Kidney epithelial cell (primary cell): ENCODE measurements around the gene CARD18. TPM values are rescaled to one million over a fixed set of nuclear protein-coding genes. Genes with fewer than 3 reads are reported as not detected.

Experiments
- DNase-seq: peaks from one replicate; pipeline ENCODE4 v3.0.0-alpha.2; 2010; ENCODE audit warnings: low read depth
- H3K27me3 ChIP-seq: 2 replicates; pipeline ENCODE4 v1.6.0; 2011; ENCODE audit warnings: low read length; ENCODE audit not compliant: control insufficient read depth, insufficient read depth
- H3K36me3 ChIP-seq: 2 replicates; pipeline ENCODE4 v1.5.1; 2011; ENCODE audit warnings: low read length; ENCODE audit not compliant: control insufficient read depth, insufficient read depth
- H3K4me3 ChIP-seq: 2 replicates; pipeline ENCODE4 v1.5.1; 2011; ENCODE audit warnings: low read depth, mild to moderate bottlenecking, control low read depth, low read length
- total RNA-seq: library from RNA; depleted of rRNA; stranded (reverse); fragments of >200 nt; gene quantifications from 2 replicates; pipeline ENCODE4 v1.2.3, GENCODE V29; 2015
- TF ChIP-seq, protein P1 (sequence below): IDR thresholded peaks from 2 replicates; pipeline ENCODE4 v1.5.1; 2011; ENCODE audit warnings: mild to moderate bottlenecking, moderate library complexity, low read length, control low read depth, inconsistent platforms; ENCODE audit not compliant: insufficient read depth, poor library complexity, severe bottlenecking

Gene CARD18, protein sequence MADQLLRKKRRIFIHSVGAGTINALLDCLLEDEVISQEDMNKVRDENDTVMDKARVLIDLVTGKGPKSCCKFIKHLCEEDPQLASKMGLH
- not detected in 2 replicates for total RNA-seq

DNA sequence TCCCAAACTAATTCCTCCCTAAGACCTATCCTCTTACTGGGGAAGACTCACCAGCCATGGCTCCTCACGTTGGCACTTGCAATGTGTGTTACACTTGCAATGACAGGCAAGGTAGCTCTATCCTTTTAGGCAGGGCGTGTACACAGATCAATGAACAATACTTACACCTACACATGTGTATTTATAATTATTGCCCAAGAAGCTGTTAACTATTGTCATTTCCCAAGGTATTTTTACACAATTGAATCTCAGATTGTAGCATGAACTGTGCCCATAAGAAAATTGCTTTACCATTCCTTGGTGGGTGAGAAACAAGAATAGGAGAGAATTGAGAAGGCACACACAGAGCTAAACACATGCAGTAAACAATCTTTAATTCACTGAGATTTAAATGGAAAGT, at the start of gene CARD18:
Gene CARD18 (minus strand): TSS at position 101 of the 400 bp plus-strand sequence. CDS start 43 bp downstream, at position 58.
- Histone ChIP-seq H3K4me3 (no peak within 1 kb of the TSS), H3K27me3 (no peaks in the 10 kb centered on the region), H3K36me3 (no peaks in the 10 kb centered on the region)
- no peak for DNase-seq
- TF ChIP-seq, protein P1, sequence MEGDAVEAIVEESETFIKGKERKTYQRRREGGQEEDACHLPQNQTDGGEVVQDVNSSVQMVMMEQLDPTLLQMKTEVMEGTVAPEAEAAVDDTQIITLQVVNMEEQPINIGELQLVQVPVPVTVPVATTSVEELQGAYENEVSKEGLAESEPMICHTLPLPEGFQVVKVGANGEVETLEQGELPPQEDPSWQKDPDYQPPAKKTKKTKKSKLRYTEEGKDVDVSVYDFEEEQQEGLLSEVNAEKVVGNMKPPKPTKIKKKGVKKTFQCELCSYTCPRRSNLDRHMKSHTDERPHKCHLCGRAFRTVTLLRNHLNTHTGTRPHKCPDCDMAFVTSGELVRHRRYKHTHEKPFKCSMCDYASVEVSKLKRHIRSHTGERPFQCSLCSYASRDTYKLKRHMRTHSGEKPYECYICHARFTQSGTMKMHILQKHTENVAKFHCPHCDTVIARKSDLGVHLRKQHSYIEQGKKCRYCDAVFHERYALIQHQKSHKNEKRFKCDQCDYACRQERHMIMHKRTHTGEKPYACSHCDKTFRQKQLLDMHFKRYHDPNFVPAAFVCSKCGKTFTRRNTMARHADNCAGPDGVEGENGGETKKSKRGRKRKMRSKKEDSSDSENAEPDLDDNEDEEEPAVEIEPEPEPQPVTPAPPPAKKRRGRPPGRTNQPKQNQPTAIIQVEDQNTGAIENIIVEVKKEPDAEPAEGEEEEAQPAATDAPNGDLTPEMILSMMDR: no peak

DNA sequence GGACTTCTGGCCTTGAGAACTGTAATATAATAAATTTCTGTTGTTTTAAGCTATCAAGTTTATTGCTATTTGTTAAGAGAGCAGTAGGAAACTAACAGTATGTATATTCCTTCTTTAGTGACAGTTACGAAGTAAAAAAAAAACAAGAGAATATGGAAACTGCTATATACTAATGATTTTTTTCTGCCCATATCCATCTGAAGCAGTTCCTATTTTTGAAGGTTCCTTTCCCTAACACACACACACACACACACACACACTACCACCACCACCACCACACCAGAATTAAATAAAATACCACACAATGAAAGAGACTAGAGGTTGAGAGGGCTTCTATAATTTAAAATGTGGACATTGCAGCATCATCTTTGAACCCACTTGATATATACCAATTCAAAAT, 44.4 kb upstream of the CARD18 start:
- TF ChIP-seq, protein P1: no peak
- Histone ChIP-seq H3K4me3 (no peak overlapping the region), H3K36me3 (no peaks in the 10 kb centered on the region), H3K27me3 (no peaks in the 10 kb centered on the region)
- no peak for DNase-seq

DNA sequence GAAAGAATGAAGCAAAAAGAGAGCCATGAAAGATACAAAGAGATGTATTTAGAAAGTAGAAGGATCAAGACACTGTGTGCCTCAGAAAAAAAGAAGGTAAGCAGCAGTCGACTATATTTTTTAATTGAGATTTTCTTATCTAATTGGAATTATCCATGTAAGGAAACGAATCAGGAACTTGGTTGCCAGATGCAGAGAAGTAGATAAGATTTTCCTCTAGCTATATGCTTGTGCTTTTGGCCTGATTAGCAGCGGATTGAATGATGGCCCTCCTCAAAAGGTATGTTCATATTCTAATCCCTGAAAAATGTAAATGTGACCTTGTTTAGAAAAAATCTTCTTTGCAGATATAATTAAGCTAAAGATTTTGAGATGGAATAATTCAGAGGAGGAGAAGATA, 43.9 kb upstream of the CARD18 start:
- Histone ChIP-seq H3K36me3 (no peaks in the 10 kb centered on the region), H3K4me3 (no peak overlapping the region), H3K27me3 (no peaks in the 10 kb centered on the region)
- TF ChIP-seq, protein P1: no peak
- no peak for DNase-seq

DNA sequence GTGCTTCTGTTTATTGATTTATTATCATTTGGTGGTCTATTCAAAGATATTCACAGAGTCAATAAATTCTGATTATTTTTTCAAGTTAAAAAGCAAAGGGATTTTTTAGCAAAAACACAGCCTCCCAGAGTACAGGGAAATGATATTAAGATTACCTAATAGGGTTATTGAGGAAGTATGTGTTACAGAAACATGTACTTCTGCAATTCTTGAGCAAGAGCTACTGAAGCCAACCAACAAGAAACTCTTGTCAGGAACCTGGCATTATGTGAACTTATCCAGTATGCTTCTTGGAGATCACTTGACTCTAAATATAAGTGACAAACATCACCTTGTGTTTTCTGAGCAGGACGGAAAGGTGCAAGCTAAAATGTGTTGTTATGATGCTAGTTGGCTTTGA, 42.0 kb upstream of the CARD18 start:
- no peak overlapping the region for H3K4me3 ChIP-seq
- H3K36me3 ChIP-seq: no peaks in the 10 kb centered on the region
- no peaks in the 10 kb centered on the region for H3K27me3 ChIP-seq
- DNase-seq: no peak
- TF ChIP-seq, protein P1: no peak

DNA sequence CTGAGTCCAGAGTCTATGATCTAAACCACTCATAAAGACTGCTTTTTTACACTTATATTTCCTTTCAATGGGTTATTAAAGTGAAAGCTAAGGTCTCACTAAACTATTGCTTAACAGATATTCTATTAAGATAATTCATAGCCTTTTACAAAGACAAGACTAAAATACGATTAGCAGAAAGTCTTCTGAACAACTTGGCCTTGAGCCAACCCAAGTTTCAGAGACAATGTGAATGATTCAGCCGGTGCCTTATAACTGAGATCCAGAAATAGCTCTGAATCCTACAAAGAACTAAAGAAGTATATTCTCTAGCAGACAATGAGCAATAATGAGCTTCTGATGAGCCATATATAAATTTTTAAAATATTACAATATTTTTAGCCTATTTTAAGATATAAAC, 41.5 kb upstream of the CARD18 start:
- TF ChIP-seq, protein P1: no peak
- H3K4me3 ChIP-seq: no peak overlapping the region
- H3K36me3 ChIP-seq: no peaks in the 10 kb centered on the region
- DNase-seq: no peak
- H3K27me3 ChIP-seq: no peaks in the 10 kb centered on the region

DNA sequence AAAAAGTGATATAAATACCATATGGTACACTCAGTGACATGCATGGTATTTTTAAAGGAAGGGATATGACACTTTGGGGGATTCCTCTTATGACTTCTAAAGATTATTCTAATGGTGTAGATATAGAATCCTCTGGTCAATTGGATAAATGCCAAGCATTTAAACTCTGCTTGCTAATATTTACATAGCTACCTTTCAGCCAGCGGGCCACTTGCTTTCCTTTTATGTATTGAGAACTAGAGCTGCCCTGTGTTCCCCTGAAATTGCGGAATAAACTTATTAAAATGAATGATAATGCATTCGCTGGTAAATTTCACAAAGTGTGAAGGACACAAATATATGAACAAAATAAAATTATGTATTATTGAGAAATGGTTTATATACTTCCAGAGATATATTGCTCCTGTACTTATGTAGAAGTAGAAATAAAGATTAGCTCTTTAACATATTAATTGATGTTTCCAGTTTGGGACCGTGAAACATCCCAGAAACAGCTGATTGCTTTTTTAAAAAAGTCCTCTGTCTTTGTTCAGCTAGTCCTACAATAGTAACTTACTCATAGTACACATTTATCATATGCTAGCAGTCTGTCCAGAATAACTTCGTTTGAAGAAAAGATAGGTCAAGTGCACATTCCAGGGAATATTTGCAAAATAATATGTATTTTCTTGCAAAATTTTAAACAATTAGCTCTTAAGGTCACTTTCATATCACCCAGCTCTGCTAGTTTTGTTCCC, 40.1 kb upstream of the CARD18 start:
- no peak for DNase-seq
- TF ChIP-seq, protein P1: no peak
- no peaks in the 10 kb centered on the region for H3K27me3 ChIP-seq

More for the DNA sequence above, 40.1 kb upstream of the CARD18 start:
- no peaks in the 10 kb centered on the region for H3K36me3 ChIP-seq
- H3K4me3 ChIP-seq: no peak overlapping the region
